HG03039 (cell line): ENCODE results near the gene SLC39A6.
"Not testable (repeated sequence)": the region's sequence is repeated elsewhere in the genome, so short reads cannot be mapped to it uniquely, and the experiment has no call there.

ENCODE experiments used
- ATAC-seq: cut with Tn5 transposase; IDR thresholded peaks from one replicate; pipeline ENCODE4 v1.9.1; 2021; ENCODE audit warnings: mild to moderate bottlenecking, moderate library complexity; ENCODE audit not compliant: unreplicated experiment

SLC39A6 gene

GRCh38 chr18:36104749-36105148, 24.4 kb downstream of the SLC39A6 start:
- ATAC-seq: no peak

GRCh38 chr18:36101943-36102342, 27.2 kb downstream of the SLC39A6 start:
- no peak for ATAC-seq

GRCh38 chr18:36099311-36099710, 29.8 kb downstream of the SLC39A6 start:
- no peak for ATAC-seq

GRCh38 chr18:36096955-36097354, 32.2 kb downstream of the SLC39A6 start:
- ATAC-seq: no peak

GRCh38 chr18:36095936-36096519, 33.1 kb downstream of the SLC39A6 start:
- ATAC-seq: no peak

GRCh38 chr18:36094431-36094830, 34.7 kb downstream of the SLC39A6 start:
- no peak for ATAC-seq

- not testable (repeated sequence) for ATAC-seq
Measured at GRCh38 chr18:36092116-36092515, 37.0 kb downstream of the SLC39A6 start.

- ATAC-seq: no peak
Measured at GRCh38 chr18:36089001-36089400, 40.1 kb downstream of the SLC39A6 start.

- ATAC-seq: no peak
Measured at GRCh38 chr18:36088256-36088655, 40.9 kb downstream of the SLC39A6 start.

- no peak for ATAC-seq
Measured at GRCh38 chr18:36086186-36086585, 43.0 kb downstream of the SLC39A6 start.

- ATAC-seq: no peak
Measured at GRCh38 chr18:36085195-36085594, 43.9 kb downstream of the SLC39A6 start.

- ATAC-seq: no peak
Measured at GRCh38 chr18:36083729-36084128, 45.4 kb downstream of the SLC39A6 start.

GRCh38 chr18:36081118-36081517, 48.0 kb downstream of the SLC39A6 start:
- ATAC-seq: not testable (repeated sequence)

- ATAC-seq: no peak
Measured at GRCh38 chr18:36078751-36079529, 50.2 kb downstream of the SLC39A6 start.

GRCh38 chr18:36077764-36078163, 51.4 kb downstream of the SLC39A6 start:
- not testable (repeated sequence) for ATAC-seq

GRCh38 chr18:36075862-36076587, 53.1 kb downstream of the SLC39A6 start:
- ATAC-seq: no peak

GRCh38 chr18:36074435-36074834, 54.7 kb downstream of the SLC39A6 start:
- ATAC-seq: no peak

GRCh38 chr18:36073676-36074075, 55.5 kb downstream of the SLC39A6 start:
- ATAC-seq: no peak

- ATAC-seq: not testable (repeated sequence)
Measured at GRCh38 chr18:36072406-36072805, 56.7 kb downstream of the SLC39A6 start.

- ATAC-seq: peak; percentile 90
Measured at GRCh38 chr18:36067055-36067957, 61.8 kb downstream of the SLC39A6 start, which contains the start of gene RPRD1A. TSS of gene RPRD1A (minus strand) at chr18:36067559. CDS start at chr18:36067404, 155 bp downstream.

- ATAC-seq: no peak
Measured at GRCh38 chr18:36066686-36067054, 62.5 kb downstream of the SLC39A6 start.
